Esophagus (tissue), 2 donors: ENCODE results near the gene MYO1A. TPM values are rescaled to one million over a fixed set of nuclear protein-coding genes. Genes with fewer than 3 reads are reported as not detected.

Experiments
- H3K27ac ChIP-seq, 2 donors: one replicate each; pipeline ENCODE4 v1.5.1; 2013; ENCODE audit warnings: low read depth in 2 of 2, mild to moderate bottlenecking in 2 of 2, inconsistent platforms in 1 of 2, low read length in 1 of 2, moderate library complexity in 1 of 2
- H3K27me3 ChIP-seq, 2 donors: one replicate each; pipeline ENCODE4 v1.6.1; 2013; ENCODE audit warnings: low read length in 2 of 2, control low read depth in 1 of 2, mild to moderate bottlenecking in 1 of 2; ENCODE audit not compliant: insufficient read depth in 2 of 2, control insufficient read depth in 1 of 2
- H3K36me3 ChIP-seq, 2 donors: one replicate each; pipeline ENCODE4 v1.6.1; 2013; ENCODE audit warnings: low read length in 1 of 2; ENCODE audit not compliant: control insufficient read depth in 2 of 2, insufficient read depth in 2 of 2
- H3K4me1 ChIP-seq, 2 donors: one replicate each; pipeline ENCODE4 v1.6.1; 2013; ENCODE audit warnings: low read length in 1 of 2; ENCODE audit not compliant: control insufficient read depth in 2 of 2, insufficient read depth in 2 of 2
- H3K4me3 ChIP-seq, 2 donors: one replicate each; pipeline ENCODE4 v1.5.1; 2013; ENCODE audit warnings: low read length in 2 of 2, mild to moderate bottlenecking in 2 of 2, low read depth in 1 of 2, moderate library complexity in 1 of 2
- H3K9me3 ChIP-seq, 2 donors: one replicate each; pipeline ENCODE4 v1.6.1; 2013; ENCODE audit warnings: mild to moderate bottlenecking in 2 of 2, low read depth in 1 of 2, low read length in 1 of 2, moderate library complexity in 1 of 2; ENCODE audit not compliant: control insufficient read depth in 2 of 2, insufficient read depth in 1 of 2
- WGBS, 2 donors: extraction: QIAGEN DNeasy Blood & Tissue Kit; methylation state at CpG; one replicate each; pipeline ENCODE4 v1.1.7; 2013; 5-methylcytosine and 5-hydroxymethylcytosine counted together
- polyA plus RNA-seq, 2 donors: library from polyadenylated mRNA; stranded (reverse); fragments of 200-250 nt; gene quantifications; one replicate each; pipeline ENCODE4 v1.2.3, GENCODE V29; 2013
- donor health status: healthy with polysubstance abuse.
- donor health status: Bipolar disorder and iron deficiency.

Gene MYO1A
- polyA plus RNA-seq, 2 donors = 0.12 to 0.31 TPM

- Histone ChIP-seq H3K9me3 (no peaks in the 10 kb centered on the region), H3K4me1 (peaks cover 0 to 5% of the 10 kb centered on the region in 2 donors), H3K4me3 (no peak overlapping the region), H3K27ac (no peak overlapping the region), H3K27me3 (no peaks in the 10 kb centered on the region), H3K36me3 (no peaks in the 10 kb centered on the region)
- WGBS, 2 donors = 93 to 94% methylated on average over 5 of the region's 5 CpGs
Observed at GRCh38 chr12:57009949-57010626, 39.8 kb downstream of the MYO1A start.

- peaks cover 0 to 5% of the 10 kb centered on the region in 2 donors for H3K4me1 ChIP-seq
- no peaks in the 10 kb centered on the region for H3K27me3 ChIP-seq
- H3K4me3 ChIP-seq = no peak overlapping the region
- H3K9me3 ChIP-seq = no peaks in the 10 kb centered on the region
- H3K27ac ChIP-seq = no peak overlapping the region
- peaks cover 7 to 16% of the 10 kb centered on the region in 2 donors for H3K36me3 ChIP-seq
Observed at GRCh38 chr12:57008178-57008577, 41.8 kb downstream of the MYO1A start.

GRCh38 chr12:57006809-57007475, 43.0 kb downstream of the MYO1A start:
- Histone ChIP-seq H3K27ac (peak overlapping the region in 1 of 2 donors; percentile 45), H3K4me3 (peak overlapping the region; percentile 43 to 70)
- WGBS, 2 donors = 54 to 55% methylated on average over 10 of the region's 10 CpGs

GRCh38 chr12:57005980-57006808, 43.7 kb downstream of the MYO1A start, which contains the start of gene ZBTB39:
Gene ZBTB39, minus strand, starts transcription at chr12:57006546. Its CDS starts 1,629 bp downstream, at chr12:57004917.
- peak within 1 kb of the TSS; percentile 70 to 84 for H3K4me3 ChIP-seq
- no peaks in the 10 kb centered on the region for H3K9me3 ChIP-seq
- peaks cover 0 to 5% of the 10 kb centered on the region in 2 donors for H3K4me1 ChIP-seq
- peak within 1 kb of the TSS; percentile 74 to 76 for H3K27ac ChIP-seq
- WGBS, 2 donors = 0% methylated on average over 53 to 94 of the region's 94 CpGs
- H3K36me3 ChIP-seq = peaks cover 16 to 22% of the 10 kb centered on the region in 2 donors
- no peaks in the 10 kb centered on the region for H3K27me3 ChIP-seq

More at GRCh38 chr12:57006809-57007475, 43.0 kb downstream of the MYO1A start:
- peaks cover 16 to 22% of the 10 kb centered on the region in 2 donors for H3K36me3 ChIP-seq
- H3K9me3 ChIP-seq = no peaks in the 10 kb centered on the region
- H3K27me3 ChIP-seq = no peaks in the 10 kb centered on the region
- H3K4me1 ChIP-seq = peaks cover 0 to 5% of the 10 kb centered on the region in 2 donors

- peaks cover 16 to 22% of the 10 kb centered on the region in 2 donors for H3K36me3 ChIP-seq
- no peak overlapping the region for H3K27ac ChIP-seq
- no peaks in the 10 kb centered on the region for H3K9me3 ChIP-seq
- 82 to 84% methylated on average over 6 of the region's 6 CpGs for WGBS, 2 donors
- H3K4me1 ChIP-seq = peaks cover 0 to 5% of the 10 kb centered on the region in 2 donors
- no peaks in the 10 kb centered on the region for H3K27me3 ChIP-seq
- H3K4me3 ChIP-seq = no peak overlapping the region
Observed at GRCh38 chr12:57004651-57005050, 45.3 kb downstream of the MYO1A start.

GRCh38 chr12:57003395-57003794, 46.5 kb downstream of the MYO1A start:
- Histone ChIP-seq H3K4me1 (peaks cover 0 to 5% of the 10 kb centered on the region in 2 donors), H3K27me3 (no peaks in the 10 kb centered on the region), H3K27ac (no peak overlapping the region), H3K9me3 (no peaks in the 10 kb centered on the region), H3K4me3 (no peak overlapping the region), H3K36me3 (peaks cover 16 to 22% of the 10 kb centered on the region in 2 donors)
- WGBS, 2 donors = 92 to 94% methylated on average over 13 of the region's 13 CpGs

GRCh38 chr12:57001448-57001906, 48.5 kb downstream of the MYO1A start:
- H3K27me3 ChIP-seq = no peaks in the 10 kb centered on the region
- H3K27ac ChIP-seq = peak overlapping the region in 1 of 2 donors; percentile 15
- H3K4me1 ChIP-seq = no peaks in the 10 kb centered on the region
- 27 to 35% methylated on average over 13 of the region's 13 CpGs for WGBS, 2 donors
- H3K4me3 ChIP-seq = no peak overlapping the region
- H3K36me3 ChIP-seq = peaks cover 16 to 24% of the 10 kb centered on the region in 2 donors
- H3K9me3 ChIP-seq = no peaks in the 10 kb centered on the region

- WGBS, 2 donors = 64 to 77% methylated on average over 1 of the region's 1 CpG
- Histone ChIP-seq H3K4me3 (no peak overlapping the region), H3K9me3 (no peaks in the 10 kb centered on the region), H3K27me3 (no peaks in the 10 kb centered on the region), H3K27ac (no peak overlapping the region), H3K4me1 (no peaks in the 10 kb centered on the region), H3K36me3 (peaks cover 16 to 28% of the 10 kb centered on the region in 2 donors)
Observed at GRCh38 chr12:57000393-57000792, 49.5 kb downstream of the MYO1A start.

GRCh38 chr12:56999456-56999855, 50.5 kb downstream of the MYO1A start:
- H3K4me1 ChIP-seq = no peaks in the 10 kb centered on the region
- WGBS, 2 donors = 65 to 71% methylated on average over 4 of the region's 4 CpGs
- no peaks in the 10 kb centered on the region for H3K9me3 ChIP-seq
- H3K27me3 ChIP-seq = no peaks in the 10 kb centered on the region
- no peak overlapping the region for H3K4me3 ChIP-seq
- peaks cover 16 to 26% of the 10 kb centered on the region in 2 donors for H3K36me3 ChIP-seq
- no peak overlapping the region for H3K27ac ChIP-seq
